ENCODE measurements around the gene HSPA4.

HSPA4 gene

GRCh38 chr5:133108481-133108921 is 56.7 kb downstream of the HSPA4 start:
- H3K4me3 Mint-ChIP-seq = no peak overlapping the region
- H3K9me3 Mint-ChIP-seq = no peaks in the 10 kb centered on the region
- DNase-seq (ENCODE audit: low spot score in 2 of 2) (no peak), ATAC-seq (no peak)
- peaks cover 28% of the 10 kb centered on the region for H3K36me3 Mint-ChIP-seq
- no peak overlapping the region for H3K27ac Mint-ChIP-seq
- peaks cover 22% of the 10 kb centered on the region for H3K4me1 Mint-ChIP-seq

GRCh38 chr5:133109655-133110483 is 58.1 kb downstream of the HSPA4 start:
- ATAC-seq (no peak), DNase-seq (ENCODE audit: low spot score in 2 of 2) (no peak)
- H3K36me3 Mint-ChIP-seq = peaks cover 15% of the 10 kb centered on the region
- H3K9me3 Mint-ChIP-seq = no peaks in the 10 kb centered on the region
- H3K4me3 Mint-ChIP-seq = no peak overlapping the region
- H3K4me1 Mint-ChIP-seq = peaks cover 26% of the 10 kb centered on the region
- H3K27ac Mint-ChIP-seq = no peak overlapping the region

- Mint-ChIP-seq H3K4me1 (peaks cover 26% of the 10 kb centered on the region), H3K27ac (peak overlapping the region; percentile 60), H3K36me3 (peaks cover 6% of the 10 kb centered on the region), H3K4me3 (no peak overlapping the region), H3K9me3 (no peaks in the 10 kb centered on the region)
- ATAC-seq (no peak), DNase-seq (ENCODE audit: low spot score in 2 of 2) (peak in 1 of 2 donors; percentile 46)
These were observed 58.9 kb downstream of the HSPA4 start for GRCh38 chr5:133110709-133111108.

- ATAC-seq (peak; percentile 66), DNase-seq (ENCODE audit: low spot score in 2 of 2) (peak; percentile 67 to 87)
- H3K4me3 Mint-ChIP-seq = no peak overlapping the region
- H3K27ac Mint-ChIP-seq = peak overlapping the region; percentile 60
- H3K9me3 Mint-ChIP-seq = no peaks in the 10 kb centered on the region
- H3K36me3 Mint-ChIP-seq = peaks cover under 1% of the 10 kb centered on the region
- peaks cover 26% of the 10 kb centered on the region for H3K4me1 Mint-ChIP-seq
These were observed 59.5 kb downstream of the HSPA4 start for GRCh38 chr5:133111299-133111698.

- Mint-ChIP-seq H3K36me3 (no peaks in the 10 kb centered on the region), H3K4me3 (no peak overlapping the region), H3K27ac (no peak overlapping the region), H3K4me1 (peaks cover 19% of the 10 kb centered on the region), H3K9me3 (no peaks in the 10 kb centered on the region)
- no peak for ATAC-seq
- DNase-seq (ENCODE audit: low spot score in 2 of 2) = peak in 1 of 2 donors; percentile 44
These were observed 60.3 kb downstream of the HSPA4 start for GRCh38 chr5:133112026-133112660.

GRCh38 chr5:133113331-133114061 is 61.7 kb downstream of the HSPA4 start:
- peaks cover 11% of the 10 kb centered on the region for H3K4me1 Mint-ChIP-seq
- ATAC-seq (peak; percentile 84), DNase-seq (ENCODE audit: low spot score in 2 of 2) (peak; percentile 16 to 57)
- H3K9me3 Mint-ChIP-seq = no peaks in the 10 kb centered on the region
- H3K36me3 Mint-ChIP-seq = no peaks in the 10 kb centered on the region
- H3K4me3 Mint-ChIP-seq = no peak overlapping the region
- H3K27ac Mint-ChIP-seq = no peak overlapping the region

- Mint-ChIP-seq H3K9me3 (no peaks in the 10 kb centered on the region), H3K36me3 (no peaks in the 10 kb centered on the region), H3K4me1 (peaks cover 10% of the 10 kb centered on the region), H3K27ac (no peak overlapping the region), H3K4me3 (no peak overlapping the region)
- DNase-seq (ENCODE audit: low spot score in 2 of 2) (peak in 1 of 2 donors; percentile 38), ATAC-seq (no peak)
These were observed 62.5 kb downstream of the HSPA4 start for GRCh38 chr5:133114166-133114932.

GRCh38 chr5:133114933-133115310 is 63.1 kb downstream of the HSPA4 start:
- Mint-ChIP-seq H3K4me3 (no peak overlapping the region), H3K4me1 (peaks cover 10% of the 10 kb centered on the region), H3K36me3 (no peaks in the 10 kb centered on the region), H3K9me3 (no peaks in the 10 kb centered on the region), H3K27ac (no peak overlapping the region)
- no peak for ATAC-seq
- peak in 1 of 2 donors; percentile 37 for DNase-seq (ENCODE audit: low spot score in 2 of 2)

GRCh38 chr5:133116601-133117000 is 64.8 kb downstream of the HSPA4 start:
- DNase-seq (ENCODE audit: low spot score in 2 of 2) (peak in 1 of 2 donors; percentile 37), ATAC-seq (no peak)
- no peaks in the 10 kb centered on the region for H3K9me3 Mint-ChIP-seq
- peaks cover 10% of the 10 kb centered on the region for H3K4me1 Mint-ChIP-seq
- no peaks in the 10 kb centered on the region for H3K36me3 Mint-ChIP-seq
- no peak overlapping the region for H3K27ac Mint-ChIP-seq
- no peak overlapping the region for H3K4me3 Mint-ChIP-seq

- Mint-ChIP-seq H3K4me1 (peaks cover 10% of the 10 kb centered on the region), H3K4me3 (no peak overlapping the region), H3K9me3 (no peaks in the 10 kb centered on the region), H3K36me3 (no peaks in the 10 kb centered on the region), H3K27ac (no peak overlapping the region)
- ATAC-seq (no peak), DNase-seq (ENCODE audit: low spot score in 2 of 2) (peak in 1 of 2 donors; percentile 38)
These were observed 65.5 kb downstream of the HSPA4 start for GRCh38 chr5:133117166-133117911.

GRCh38 chr5:133117912-133118445 is 66.2 kb downstream of the HSPA4 start:
- H3K4me1 Mint-ChIP-seq = peaks cover 10% of the 10 kb centered on the region

GRCh38 chr5:133118741-133119140 is 66.9 kb downstream of the HSPA4 start:
- H3K9me3 Mint-ChIP-seq = no peaks in the 10 kb centered on the region
- H3K4me1 Mint-ChIP-seq = peaks cover 2% of the 10 kb centered on the region
- H3K36me3 Mint-ChIP-seq = no peaks in the 10 kb centered on the region
- no peak overlapping the region for H3K27ac Mint-ChIP-seq
- no peak for ATAC-seq
- no peak overlapping the region for H3K4me3 Mint-ChIP-seq
- DNase-seq (ENCODE audit: low spot score in 2 of 2) = no peak

More at GRCh38 chr5:133117912-133118445, 66.2 kb downstream of the HSPA4 start:
- ATAC-seq = no peak
- H3K36me3 Mint-ChIP-seq = no peaks in the 10 kb centered on the region
- peak in 1 of 2 donors; percentile 40 for DNase-seq (ENCODE audit: low spot score in 2 of 2)
- H3K9me3 Mint-ChIP-seq = no peaks in the 10 kb centered on the region
- no peak overlapping the region for H3K27ac Mint-ChIP-seq
- no peak overlapping the region for H3K4me3 Mint-ChIP-seq

GRCh38 chr5:133119233-133119711 is 67.5 kb downstream of the HSPA4 start:
- Mint-ChIP-seq H3K4me3 (no peak overlapping the region), H3K4me1 (no peaks in the 10 kb centered on the region), H3K27ac (no peak overlapping the region), H3K9me3 (no peaks in the 10 kb centered on the region), H3K36me3 (no peaks in the 10 kb centered on the region)
- ATAC-seq = no peak
- DNase-seq (ENCODE audit: low spot score in 2 of 2) = no peak

Measured in stimulated activated effector memory CD8-positive, alpha-beta T cell treated with anti-CD3 and anti-CD28 coated beads, Interleukin-12 subunit alpha, Interleukin-12 subunit beta, amount 100 ng/mL, for 72 hours (primary cell).